Right renal pelvis (tissue), 4 donors: Measurements from ENCODE around the gene ACVR1. TPM values are rescaled to one million over a fixed set of nuclear protein-coding genes. Genes with fewer than 3 reads are reported as not detected.
"Not testable (repeated sequence)": the region's sequence is repeated elsewhere in the genome, so short reads cannot be mapped to it uniquely, and the experiment has no call there.

Experiments used
- DNase-seq, 4 donors: peaks; one replicate each; pipeline ENCODE4 v3.0.0-alpha.2; 2013; ENCODE audit warnings: low read depth in 4 of 4, low spot score in 3 of 4, missing footprints in 1 of 4
- polyA plus RNA-seq, 4 donors: library from polyadenylated mRNA; unstranded; fragments of 120-200 nt; gene quantifications; one replicate each; pipeline ENCODE4 v1.2.1, GENCODE V29; 2013; ENCODE audit not compliant: insufficient read length in 4 of 4

ACVR1 gene
- polyA plus RNA-seq, 4 donors, result 26.1 to 34.6 (median 31.6) TPM

DNA sequence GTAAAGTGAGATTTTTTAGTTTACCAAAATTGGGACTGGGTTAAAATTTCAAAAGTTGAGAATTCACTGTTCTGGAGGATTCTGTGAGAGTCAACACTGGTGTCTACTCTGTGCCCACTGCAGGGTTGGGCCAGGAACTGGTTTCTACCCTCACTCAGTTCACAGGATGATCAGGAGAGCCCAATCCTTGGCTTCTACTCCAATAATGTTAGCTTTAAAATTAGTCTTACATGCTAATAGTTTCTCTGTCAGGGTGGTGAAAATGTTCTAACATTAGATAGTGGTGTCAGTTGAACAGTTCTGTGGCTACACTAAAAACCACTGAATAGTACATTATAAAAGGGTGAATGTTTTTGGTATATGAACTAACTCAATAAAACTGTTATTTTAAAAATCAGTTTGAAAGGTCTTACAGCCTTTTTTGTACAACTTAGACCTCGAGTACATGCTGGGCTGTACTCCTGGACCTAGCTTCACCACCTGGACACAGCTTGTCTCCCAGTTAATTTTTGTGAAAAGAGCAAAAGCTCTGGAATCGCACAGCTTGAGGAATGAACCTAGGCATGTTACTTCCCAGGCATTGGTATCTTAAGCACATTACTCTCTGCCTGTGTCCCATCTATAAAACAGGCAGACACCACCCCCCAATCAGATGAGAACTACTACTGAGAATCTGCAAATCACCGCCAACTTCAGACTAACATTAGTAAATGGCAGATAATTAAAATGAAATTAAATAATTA, 44.4 kb downstream of the ACVR1 start:
- no peak for DNase-seq

DNA sequence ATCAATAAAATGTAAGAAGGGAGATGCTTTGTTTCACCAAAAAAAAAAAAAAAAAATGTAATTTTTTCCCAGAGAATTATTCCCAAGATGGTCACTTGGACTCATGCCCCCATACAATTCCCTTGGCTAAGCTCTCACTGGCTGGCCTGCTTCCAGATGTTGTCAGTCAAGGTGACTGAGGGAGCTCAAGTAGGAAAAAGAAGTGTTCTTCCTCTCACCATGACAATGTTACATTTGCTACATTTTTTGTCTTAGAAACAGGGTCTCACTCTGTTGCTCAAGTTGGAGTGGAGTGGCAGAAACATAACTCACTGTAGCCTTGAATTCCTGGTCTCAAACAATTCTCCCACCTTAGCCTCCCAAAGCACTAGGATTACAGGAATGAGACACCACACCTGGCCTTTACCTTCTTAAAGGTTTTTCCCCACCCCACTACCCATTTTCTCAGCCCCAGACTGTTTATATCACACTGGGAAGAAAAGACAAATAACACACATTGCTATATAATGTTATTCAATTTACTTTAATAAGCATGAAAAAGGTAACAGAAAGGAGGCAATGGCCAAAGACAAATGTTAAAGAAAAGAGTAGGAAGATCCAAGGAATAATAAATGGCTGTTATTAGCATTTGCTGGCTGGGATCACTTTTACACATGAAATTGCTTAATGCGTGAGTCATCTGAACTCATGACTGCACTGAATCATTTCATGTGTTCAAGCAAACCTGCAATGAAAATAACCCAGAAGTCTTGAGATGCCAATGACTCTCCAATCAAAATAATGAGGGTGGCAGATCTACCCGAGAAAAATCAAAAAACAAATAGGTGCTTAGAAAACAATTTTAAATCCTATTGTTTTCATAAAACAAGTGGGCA, 45.2 kb downstream of the ACVR1 start:
- DNase-seq, result no peak

DNA sequence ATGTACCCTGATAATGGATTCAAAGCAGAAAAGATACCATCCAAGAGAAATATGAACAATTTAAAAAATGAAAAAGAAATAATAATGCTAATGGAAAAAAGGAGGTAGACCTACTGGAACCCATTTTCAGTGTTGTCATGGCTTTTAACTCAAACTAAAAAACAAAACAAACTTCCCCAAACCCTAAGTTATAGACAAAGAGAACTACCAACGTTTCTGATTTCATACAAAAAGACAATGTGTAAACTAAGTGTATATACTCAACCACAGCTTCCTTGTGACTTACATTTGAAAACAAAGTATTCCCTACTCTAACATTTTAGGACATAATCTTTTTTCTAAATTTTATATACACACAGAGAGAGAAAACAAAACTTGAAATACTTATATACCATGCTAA, 45.9 kb downstream of the ACVR1 start:
- DNase-seq, result no peak

DNA sequence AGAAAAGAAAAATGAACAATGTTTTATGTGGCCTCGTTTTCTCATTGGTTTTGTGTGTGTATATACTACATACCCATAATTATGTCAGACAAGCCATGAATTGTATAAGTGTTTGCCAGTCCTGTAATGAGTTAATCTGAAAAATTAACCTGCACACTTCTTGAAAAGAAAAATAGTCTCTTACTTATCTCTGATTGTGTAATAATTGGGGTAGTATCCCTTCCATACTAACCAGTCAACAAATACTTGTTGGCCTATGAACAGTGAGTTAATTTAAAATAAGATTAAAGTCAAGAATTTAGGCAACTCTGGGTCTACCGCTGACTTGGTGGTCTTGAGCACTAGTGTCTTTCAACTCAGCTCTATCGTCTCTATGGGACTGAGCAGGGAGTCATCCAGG, 48.8 kb downstream of the ACVR1 start:
- no peak for DNase-seq

DNA sequence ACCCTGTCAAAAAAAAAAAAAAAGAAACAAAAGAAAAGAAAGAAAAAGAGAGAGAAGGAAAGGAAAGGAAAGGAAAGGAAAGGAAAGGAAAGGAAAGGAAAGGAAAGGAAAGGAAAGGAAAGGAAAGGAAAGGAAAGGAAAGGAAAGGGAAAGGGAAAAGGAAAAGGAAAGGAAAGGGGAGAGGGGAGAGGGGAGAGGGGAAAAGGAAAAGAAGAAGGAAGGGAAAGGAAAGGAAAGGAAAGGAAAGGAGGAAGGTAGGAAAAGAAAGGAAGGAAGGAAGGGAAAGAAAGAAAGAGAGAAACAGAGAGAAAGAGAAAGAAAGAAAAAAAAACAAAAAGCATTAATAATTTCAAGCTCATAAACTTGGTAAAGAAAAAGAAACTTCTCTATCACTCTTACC, 49.5 kb downstream of the ACVR1 start:
- DNase-seq, result not testable (repeated sequence)

DNA sequence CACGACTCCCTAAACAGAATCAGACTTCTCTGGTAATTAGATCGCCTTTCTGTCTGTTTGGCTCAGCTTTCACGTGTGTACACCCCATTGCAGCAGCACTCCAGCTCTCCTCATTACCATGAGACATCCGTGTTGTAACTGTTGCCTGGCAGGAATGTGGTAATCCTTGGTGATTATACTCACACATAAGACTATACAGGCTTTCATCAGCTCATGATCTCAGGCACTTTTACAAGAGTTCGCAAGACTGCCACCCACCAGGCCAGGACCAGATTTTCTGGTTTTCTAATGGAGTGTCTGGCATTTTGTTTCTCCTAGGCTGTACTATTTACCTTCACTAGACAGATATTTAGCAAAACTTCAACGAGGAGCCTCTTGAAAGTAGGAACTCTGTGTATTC, 50.2 kb downstream of the ACVR1 start:
- no peak for DNase-seq

DNA sequence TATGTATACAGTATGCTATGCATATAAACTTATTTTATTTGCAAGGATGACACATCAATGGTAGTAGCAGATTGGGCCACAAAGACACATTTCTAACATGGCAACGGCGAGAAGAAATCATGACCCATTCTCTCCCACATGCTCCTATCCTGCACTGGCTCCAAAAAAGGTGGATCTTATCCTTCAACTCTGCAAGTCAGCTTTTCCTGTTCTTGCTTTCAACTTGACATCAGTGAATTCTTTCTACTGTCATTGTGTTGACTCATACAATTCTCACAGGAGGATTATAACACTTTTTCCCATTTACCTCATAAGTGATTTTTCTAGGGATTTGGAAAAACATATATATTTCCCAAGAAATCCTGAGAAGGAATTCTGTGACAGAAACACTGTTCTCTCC, 53.1 kb downstream of the ACVR1 start:
- no peak for DNase-seq

DNA sequence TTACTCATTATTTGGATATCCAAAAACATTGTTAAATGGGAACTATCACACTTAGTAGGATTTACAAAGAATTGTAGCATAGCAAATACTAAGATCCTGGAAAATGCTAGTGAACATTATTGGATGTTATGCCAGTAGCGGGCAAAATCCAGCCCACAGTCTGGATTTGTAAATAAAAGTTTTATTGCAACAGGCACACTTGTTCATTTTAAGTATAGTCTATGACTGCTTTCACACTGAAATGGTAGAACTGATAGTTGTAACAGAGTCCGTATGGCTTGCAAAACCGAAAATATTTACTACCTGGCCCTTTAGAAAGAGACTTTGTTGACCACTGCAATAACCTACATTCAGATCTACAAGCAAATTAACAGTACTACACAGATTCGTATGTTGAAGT, 53.6 kb downstream of the ACVR1 start:
- DNase-seq, result no peak

DNA sequence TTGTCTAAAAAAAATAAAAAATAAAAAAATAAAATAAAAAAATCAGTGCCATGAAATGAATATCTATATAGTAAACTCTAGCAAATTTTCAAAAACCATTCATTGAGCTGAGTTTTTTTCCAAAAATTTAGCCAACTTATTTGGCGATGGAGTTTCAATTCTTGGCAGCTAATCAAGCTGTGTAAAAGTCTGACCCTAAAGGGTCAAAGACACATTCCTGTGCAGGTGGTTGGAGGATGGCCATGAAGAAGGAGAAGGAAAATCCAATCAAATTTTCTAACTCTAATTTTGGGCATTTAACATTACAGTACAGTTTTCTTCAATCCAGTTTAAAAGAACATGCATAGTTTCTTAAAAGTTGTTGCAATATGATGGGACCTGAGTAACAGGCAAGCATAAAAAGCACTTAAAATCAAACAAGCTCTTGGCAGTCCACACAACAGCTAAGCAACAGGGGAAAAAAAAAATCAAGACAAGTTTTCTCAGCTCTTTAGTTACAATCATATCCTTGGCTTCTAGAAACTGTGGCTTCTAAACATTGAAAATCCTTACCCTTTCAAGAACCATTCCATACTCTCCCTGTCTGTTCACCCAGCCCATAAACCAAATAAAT, 54.5 kb downstream of the ACVR1 start:
- DNase-seq, result no peak

DNA sequence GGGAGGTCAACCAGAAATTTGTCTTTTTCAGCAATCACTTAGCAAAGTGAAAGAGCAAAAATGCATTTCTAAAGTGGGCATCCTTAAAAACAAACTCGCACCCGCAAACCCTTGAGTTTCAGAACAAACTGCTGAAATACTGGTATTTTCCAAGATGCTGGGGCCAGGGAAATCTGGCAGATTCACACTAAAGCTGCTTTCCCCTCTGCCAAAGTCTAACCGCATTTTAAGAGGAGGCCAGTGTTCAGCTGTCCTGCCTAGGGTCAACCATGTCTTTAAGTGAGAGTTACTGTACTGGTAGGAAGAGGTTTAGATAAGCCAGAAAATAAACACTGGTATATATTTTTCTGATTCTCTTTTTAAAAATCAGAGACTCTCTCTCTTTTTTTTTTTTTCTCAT, 55.9 kb downstream of the ACVR1 start:
- no peak for DNase-seq

DNA sequence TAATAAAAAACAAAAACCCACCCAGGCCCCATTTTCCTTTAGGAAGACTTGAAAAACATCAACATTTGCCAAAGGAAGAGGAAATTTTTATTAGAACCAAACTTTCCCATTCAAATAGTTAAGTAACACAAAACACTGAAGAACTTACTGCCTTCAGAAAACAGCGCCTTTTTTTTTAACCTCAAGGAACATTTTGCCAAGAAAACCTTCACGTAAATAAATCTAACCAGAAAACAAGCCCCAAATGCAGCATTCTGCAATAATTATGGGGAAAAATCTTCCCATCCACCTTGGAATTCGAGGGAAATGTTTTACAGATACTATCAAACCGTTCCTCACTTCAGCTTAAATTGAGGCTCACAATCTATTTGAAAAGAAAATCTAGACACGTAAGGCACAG, 56.4 kb downstream of the ACVR1 start:
- DNase-seq, result no peak

DNA sequence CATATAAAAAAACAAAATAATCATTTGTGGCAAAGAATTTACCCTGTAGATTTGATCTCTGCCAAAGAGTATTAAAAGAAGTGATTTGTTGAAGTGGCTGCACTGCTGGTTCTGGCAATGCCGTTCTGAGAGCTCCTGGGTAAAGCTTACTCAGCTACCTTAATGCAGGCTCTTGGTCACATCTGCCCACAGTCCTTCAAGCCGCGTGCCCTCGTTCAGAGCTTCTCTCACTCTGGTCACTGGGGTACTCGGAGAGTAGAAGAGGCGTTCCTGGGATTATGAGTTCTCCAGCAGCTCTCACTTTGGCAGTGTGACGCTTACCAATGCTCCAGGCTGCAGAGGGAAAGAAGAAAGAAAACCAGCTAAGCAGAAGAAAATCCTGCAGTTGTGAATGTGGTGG, 57.9 kb downstream of the ACVR1 start:
- DNase-seq, result no peak

DNA sequence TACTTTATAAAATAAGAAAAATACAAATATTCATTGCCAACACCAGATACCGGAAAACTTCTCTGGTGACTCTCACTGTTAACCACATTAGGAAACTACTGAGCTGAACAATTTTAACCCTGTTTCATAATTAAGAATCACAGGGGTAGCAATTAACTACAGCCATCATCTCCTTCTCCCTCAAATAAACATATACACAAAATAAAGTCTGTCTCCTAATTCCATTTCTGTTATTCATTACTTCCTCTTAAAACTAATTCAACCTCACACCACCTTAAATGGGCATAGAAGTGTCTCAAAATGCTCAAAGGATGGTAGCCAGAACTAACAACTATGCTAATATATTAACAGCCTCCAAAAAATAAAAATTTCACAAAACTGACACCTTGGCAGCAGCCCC, 60.7 kb downstream of the ACVR1 start:
- DNase-seq, result no peak

DNA sequence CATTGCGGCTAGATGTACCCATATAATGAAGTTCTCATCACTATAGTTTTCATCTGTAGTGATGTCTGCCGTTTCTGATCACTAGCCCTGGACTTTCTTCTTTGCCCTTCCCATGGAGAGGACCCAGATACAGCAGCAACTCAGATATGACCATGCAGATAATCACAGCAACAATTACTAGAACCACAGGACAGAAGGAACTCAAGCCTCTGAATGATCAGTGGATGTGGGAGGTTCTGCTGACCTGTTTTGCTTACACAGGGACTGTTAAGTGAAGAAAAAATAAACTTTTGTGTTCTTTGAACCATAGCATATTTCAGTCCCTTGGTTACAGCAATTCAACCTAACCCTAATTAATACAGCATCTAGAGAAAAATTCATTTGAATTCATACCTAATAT, 62.7 kb downstream of the ACVR1 start:
- DNase-seq, result no peak

DNA sequence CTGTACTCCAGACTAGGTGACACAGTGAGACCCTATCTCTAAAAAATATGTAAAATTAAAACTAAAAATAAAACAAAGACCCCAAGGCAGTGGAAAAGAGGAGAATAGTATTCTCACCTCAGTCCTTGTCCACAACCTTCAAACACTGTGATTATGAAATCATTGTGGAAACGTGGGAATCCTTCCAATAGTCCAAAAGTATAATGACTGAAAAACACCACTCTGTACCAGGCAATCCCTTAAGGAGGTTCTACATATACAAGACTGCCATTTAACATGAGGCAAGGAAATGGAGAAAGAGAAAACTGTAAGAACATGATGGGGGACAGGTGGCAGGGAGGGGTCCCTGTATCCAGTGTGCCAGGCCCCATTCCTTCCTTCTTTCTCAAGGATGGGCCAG, 66.1 kb downstream of the ACVR1 start:
- no peak for DNase-seq

DNA sequence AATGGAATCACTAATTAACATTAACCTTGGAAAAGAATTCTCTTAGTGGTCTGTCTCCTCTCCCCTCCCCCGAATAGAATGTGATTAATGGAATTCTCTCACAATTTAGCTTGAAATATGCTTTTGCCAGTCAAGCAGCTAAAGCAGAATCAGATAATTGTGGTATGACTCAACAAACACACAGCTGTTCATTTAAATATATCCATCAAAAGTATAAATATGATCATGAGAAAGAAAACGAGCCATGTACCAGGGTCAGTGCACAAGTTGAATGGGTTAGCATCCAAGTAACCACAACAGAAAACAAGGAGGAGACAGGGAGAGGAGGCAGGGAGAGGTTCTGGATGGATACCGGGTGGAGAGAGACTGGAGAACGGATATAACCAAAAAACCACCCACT, 66.9 kb downstream of the ACVR1 start:
- DNase-seq, result no peak

DNA sequence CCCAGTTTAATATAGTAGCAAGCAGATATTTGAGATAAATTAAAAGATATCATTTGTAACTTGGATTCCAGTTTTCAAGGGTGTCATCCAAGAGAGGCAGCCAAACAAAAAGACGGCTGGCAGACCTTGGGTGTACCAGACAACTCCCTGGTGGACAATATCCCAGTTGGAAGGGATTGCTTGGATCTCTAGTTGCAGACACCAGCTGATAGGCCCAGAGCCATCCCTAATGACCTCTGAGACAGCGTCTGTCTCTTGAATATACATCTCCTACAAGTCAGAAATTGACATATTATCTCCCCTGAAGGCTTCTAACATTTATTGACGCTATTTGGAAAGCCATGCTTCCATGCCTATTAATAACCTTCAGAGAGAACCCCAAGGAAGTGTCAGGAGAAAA, 67.7 kb downstream of the ACVR1 start:
- DNase-seq, result no peak

DNA sequence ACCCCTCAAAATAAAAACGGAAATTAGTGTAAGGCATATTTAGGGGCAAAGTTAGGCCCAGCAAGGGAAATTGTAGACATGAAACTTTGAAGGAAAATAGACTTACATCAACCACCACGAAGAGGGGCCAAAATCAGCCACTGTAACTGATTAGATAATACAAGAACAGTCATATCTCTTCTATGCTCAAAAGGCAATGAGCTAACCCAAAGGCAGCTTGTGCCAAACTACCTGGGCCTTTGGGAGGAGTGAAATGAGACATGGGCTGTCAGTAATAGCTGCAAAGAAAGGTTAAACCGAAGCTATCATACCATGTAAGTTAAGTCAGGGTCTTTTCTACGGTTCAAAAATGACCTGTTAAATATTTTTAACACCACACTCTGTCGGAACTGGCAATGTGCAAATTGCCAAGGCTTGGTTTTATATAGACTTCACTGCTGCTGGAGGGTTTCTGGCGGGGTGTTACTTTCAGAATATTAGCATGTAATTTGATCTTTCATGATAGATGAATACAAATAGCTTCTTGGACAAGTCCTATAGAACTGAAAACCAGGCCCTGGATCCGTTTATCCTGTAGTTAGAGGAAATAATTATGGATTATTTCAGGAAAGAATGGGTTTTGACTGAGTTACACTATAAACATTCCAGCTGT, 69.6 kb downstream of the ACVR1 start:
- no peak for DNase-seq

DNA sequence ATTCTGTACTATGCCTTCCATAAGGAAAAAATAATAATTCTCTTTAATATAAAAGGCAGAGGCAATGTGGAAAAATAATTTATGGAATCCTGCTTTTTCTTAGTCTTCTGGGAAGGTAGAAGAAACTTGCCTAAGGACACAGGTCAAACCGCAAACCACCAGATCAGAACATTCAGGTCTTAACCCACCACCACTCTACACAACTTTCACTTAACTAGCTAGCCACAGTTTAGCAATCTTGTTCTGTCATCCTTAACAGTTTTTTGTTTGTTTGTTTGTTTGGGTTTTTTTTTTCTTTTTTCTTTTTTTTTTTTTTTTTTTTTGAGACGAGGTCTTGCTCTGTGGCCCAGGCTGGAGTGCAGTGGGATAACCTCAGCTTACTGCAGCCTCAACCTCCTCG, 70.6 kb downstream of the ACVR1 start:
- no peak for DNase-seq

DNA sequence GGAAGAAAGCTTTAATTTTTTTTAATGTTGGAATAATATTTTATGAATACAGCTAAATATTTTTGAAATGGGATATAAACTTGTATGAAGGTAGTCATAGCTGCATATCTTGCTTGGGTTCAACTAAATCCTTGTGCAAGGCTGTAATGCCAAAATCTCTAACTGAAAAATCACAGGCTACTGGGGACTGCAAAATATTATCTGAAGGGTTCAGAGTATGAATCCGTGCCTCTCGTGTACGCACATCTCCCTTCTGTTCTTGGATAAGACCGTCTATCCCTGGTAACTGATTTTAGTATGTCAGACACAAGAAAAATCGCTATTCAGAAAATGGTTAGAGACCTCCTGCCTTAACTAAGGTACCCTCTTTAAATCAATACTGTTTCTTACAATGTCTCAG, 71.8 kb downstream of the ACVR1 start:
- DNase-seq, result no peak

DNA sequence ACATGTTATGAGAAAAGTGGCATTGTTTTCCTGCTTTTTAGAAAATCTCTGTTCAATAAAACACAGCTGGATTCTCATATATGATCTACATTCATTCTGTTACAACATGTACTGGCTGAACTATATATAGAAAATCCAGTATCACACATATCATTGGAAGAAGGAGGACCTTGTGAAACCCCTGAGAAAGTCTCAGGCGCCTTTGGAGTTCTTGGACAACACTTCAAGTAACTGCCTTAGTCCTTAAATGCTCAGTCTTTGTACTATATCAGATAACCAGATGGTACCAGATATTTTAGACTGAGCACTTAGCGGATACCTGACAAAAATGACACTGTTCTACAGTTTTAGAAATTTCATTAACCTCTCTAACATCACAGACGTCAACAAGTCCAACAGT, 72.2 kb downstream of the ACVR1 start:
- no peak for DNase-seq
